ENCODE measurements around the gene SMAD6.

Gene SMAD6

DNA sequence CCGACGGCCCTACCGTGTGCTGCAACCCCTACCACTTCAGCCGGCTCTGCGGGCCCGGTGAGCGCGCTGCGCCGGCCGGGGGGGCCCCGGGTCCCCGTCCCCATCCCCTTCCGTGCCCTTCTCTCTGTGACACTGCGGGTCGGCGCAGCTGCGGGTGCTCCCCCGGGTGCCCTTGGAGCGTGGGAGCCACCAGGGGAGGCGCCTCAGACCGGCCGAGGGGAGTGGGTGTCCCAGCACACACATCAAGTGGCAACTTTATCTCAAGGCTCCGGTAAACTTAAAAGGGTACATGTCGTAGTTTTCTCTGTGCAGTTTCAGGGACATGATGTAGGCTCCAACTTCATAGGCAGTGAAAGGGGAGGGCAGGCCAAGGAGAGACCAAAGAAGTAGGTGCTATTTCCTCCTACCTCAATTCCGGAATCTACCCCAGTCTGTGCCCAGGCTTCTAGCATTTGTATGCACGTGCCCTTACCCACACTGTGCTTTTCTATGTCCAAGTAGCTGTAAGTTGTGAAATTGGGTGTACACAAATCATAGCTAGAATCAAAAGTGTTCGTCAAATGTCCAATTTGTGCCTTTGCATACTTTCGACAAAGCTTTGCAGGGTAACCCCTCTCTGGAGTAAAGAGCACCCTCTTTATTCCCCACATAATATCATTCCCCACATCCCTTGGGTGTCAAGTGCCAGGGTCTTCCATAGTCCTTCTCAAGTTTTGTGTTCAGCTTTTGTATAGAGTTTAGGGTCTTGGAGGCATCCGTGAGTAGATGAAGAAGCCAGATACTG, 2.2 kb downstream of the SMAD6 start:
- DNase-seq (ENCODE audit: low spot score), result no peak

DNA sequence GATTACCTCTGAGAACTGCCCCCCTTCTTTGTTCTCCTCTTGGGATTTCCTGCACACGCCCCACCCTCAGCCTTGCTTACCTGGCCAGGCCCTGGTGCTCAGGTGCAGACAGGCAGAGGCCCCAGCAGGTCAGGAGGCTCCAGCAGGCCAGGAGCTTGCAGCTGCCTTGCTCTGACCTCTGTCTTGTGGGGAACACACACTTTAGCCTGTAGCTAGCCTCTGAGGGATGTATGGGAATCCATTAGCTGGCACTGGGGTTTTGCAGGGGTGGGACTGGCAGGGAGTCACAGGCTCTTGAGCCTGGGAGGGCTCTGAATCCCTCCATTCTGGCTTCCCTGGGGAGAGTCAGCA, 2.7 kb downstream of the SMAD6 start:
- no peak for DNase-seq (ENCODE audit: low spot score)

DNA sequence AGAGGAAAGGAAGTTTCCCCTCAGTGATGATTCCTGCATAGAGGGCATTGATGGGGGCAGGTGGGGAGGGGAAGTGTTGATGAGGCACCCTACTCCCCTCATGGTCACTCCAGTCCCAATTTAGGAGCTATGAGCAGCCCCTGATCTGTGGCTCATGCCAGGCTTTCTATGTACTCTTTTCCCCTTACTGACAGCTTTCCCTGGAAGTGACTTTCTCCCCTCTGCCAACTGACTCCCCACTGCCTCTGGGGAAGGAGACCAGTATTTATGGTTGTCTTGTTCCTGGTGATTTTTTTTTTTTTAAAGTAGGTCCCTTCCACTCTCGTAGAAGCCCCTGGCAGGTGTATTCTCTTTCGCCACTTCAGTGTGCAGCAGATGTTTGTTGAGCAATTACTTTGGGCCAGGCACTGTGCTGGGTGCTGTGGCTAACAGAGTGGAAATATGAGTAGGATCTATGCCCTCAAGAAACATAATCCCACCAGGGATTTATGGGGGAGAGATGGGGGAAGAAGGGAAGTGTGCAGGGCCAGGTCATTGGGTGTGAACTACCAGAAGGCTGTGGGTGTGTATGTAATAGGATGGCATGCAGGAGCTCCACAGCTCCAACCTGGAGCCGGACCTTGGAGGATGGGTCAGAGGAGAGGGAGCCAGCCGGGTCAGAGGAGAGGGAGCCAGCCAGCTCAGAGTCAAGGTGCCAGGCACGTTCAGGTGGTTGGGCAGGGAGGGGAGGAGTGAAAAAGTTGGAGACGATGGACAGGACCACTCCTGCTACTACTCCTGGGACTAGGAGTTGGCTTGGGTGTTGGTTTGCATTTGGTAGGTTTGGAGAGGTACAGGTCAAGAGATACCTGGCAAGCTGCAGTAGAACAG, 3.5 kb downstream of the SMAD6 start:
- no peak for DNase-seq (ENCODE audit: low spot score)

DNA sequence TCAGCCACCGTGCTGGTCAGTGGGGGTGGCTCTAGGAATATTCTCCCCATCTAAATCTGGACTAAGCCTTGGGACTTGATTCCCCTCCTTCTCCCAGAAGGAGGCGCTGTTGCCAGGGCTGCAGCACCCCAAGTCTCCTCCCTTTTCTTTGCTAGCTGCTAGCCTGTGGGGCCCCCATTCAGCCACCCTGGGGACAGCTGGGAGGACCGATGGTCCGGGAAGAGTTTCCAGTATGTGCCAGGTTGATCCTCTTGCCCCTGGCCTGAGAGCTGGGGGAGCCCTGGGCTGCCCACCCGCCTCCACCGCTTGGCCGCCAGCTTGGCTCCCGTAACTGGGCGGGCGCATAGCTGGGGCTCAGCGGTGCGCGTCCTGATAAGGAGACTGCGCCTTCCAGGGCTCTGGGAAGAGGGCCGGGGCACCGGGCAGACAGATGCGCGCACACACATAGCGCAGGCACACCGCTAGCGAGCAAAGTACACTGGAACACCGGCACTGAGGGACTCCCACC, 4.2 kb downstream of the SMAD6 start:
- no peak for DNase-seq (ENCODE audit: low spot score)

DNA sequence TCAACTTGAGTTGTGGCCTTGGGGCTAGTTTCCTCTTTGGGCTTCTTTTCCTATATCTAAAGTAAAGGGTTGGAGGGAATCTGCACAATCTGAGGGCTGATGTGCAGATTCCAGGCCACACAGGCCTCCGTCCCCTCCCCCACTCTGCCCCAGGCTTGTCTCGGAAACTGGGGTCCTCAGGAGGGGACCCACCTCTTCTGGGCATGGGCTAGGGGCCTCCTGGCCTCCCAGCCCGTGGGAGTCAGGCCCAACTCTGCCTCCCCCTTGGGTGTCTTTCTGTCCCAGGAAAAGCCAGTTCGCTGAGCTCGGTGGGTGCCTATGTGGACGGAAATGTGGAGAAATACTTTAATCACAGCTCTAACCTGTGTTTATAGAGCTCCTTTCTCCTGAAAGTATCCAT, 4.8 kb downstream of the SMAD6 start:
- DNase-seq (ENCODE audit: low spot score), result no peak

DNA sequence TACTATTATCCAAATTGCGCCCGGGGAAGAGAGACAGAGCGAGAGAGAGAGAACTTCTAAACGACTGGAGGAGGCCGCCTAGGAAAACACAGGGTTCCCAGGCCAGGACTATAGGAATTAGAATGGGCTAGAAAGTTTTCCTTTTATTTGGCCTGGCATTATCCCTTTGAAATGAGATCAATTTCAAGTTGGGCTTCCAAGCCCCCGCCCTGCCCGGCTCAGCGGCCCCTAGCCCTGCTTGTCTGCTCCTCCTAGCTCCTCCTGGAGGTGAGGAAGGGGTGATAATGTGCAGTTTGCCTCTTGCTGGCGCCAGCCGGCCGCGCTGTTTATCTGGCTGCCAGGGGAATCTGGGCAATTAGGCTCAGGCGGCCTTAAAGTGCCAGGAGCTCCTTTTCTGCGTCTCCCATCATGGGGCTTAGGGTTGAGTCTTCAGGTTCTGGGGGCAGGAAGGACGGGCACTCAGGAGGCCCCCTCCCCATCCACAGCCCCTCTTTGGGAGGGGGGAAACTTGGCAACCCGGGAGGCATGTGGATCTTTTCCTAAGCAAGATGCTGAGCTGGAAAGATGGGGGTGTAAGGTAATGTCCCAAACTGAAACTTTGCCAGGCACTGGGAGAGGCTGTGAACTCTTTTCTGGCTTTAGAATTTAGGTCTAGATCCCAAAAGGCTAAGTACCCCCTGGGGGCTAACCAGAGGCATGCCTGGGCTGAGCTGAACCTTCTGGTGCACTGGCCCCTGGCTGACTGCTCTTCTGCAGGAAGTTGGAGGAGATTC, 5.5 kb downstream of the SMAD6 start:
- DNase-seq (ENCODE audit: low spot score), result no peak

DNA sequence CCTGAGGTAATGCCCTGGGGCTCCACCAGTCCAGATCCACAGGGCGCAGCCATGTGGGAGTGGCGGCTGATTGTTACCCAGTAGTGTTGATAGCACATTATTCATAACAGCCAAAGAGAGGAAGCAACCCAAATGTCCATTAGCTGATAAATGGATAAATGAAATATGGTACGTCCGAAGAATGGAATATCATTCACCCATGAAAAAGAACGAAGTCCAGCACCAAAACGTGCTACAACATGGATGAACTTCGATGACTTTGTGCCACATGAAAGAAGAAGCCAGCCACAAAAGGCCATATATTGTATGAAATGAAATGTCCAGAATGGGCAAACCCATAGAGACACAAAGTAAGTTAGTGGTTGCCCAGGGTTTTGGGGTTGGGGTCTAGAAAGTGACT, 6.4 kb downstream of the SMAD6 start:
- no peak for DNase-seq (ENCODE audit: low spot score)

DNA sequence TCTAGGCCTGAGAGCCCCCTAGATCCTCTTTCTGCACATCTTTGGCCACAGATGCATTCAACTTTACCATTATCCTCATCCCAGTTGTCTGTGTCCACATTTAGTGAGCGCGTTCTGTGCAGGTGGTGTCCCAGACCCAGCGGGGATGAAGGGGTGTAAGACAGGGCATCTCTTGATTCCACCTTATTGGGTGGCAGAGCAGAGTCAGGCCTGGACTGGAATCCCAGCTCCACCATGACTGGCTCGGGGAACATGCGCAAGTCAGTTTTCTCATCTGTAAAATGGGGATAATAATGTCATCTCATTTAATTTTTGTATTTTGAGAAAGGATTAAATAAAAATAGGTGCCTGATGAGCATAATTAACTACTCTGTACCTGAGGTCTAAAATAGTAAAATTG, 7.8 kb downstream of the SMAD6 start:
- DNase-seq (ENCODE audit: low spot score), result no peak

DNA sequence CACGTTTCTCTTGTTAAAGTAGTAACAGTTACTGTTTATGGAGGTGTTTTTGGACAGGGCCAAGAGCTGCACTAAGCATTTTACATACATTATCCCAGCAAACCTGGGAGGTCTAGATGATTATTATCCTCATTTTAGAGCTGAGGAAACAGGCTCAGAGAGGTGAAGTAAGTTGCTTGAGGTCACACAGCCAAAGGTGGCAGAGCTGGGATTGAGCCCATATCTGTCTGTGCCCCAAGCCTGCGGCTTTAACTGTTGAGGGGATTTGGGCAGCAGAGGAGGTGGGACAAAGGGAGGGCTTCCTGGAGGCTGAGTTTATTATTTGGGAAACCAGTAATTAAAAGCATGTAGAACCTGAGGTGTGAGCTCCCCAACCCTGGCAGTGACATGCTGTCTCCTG, 9.2 kb downstream of the SMAD6 start:
- DNase-seq (ENCODE audit: low spot score), result no peak

DNA sequence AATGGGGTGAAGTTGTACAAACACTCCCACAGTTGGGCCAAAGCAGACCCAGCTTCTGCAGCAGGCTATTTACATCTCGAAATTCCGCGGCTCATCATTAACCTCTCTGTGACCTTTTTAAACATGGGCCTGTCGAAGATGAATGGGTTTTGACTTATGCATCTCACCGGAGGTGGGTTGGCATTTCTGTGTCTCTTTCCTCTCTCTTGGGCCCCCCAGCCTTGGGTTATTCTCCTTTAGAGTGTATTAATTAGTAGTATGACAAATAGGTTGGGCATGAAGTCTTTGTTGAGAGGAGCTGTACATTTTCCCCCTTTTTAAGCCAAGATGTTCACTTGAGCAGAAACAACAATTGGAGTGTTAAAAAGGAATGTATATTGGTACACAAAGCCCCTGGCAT, 9.8 kb downstream of the SMAD6 start:
- DNase-seq (ENCODE audit: low spot score), result no peak

DNA sequence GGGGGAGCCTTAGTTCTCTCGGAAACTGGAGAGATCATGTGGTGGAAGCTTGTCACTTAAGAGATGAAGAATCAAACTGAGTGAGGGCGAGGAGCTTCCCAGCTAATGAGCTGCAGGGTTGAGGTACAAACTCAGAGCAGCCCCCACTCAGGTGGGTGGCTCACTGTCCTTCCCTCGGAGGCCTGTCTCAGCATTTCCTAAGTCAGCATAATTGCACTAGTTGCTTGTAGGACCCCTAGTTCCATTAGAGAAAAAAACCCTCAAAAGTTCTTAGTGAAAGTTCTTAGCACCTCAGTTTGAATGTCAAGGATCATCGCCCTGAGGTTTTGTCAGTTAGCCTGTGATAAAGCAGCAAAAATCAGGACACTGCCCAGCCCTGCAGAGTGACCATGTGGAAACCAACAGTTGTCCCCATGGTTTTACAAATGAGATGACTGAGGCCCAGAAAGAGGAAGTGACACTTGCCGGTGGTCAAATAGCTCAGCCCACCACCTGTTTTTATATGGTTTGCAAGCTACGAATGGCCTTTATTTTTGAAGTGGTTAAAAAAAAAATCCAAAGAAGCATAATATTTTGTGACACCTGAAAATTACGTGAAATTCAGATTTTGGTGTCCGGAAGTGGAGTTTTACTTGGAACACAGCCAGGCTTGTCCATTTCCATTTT, 11.9 kb downstream of the SMAD6 start:
- DNase-seq (ENCODE audit: low spot score), result no peak

DNA sequence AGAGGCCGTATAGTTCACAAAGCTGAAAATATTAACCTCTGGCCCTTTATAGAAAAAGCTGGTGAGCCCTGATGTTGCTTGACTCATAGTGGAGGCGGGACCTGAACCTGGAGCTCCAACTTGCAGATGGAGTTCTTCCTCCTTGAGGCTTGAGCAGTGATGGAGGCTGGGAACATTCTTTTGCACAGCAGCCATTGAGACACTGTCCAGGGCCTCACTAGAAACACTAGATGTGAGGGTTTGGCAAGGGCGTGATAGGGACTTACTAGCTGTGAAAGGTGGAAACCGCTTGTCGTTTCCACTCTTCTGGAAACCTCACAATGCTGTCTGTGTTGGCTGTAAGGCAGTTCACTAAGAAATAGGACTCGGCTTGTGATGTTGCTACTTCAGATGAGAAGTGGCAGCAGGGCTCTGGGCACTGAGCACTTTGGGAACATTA, 12.5 kb downstream of the SMAD6 start:
- no peak for DNase-seq (ENCODE audit: low spot score)

DNA sequence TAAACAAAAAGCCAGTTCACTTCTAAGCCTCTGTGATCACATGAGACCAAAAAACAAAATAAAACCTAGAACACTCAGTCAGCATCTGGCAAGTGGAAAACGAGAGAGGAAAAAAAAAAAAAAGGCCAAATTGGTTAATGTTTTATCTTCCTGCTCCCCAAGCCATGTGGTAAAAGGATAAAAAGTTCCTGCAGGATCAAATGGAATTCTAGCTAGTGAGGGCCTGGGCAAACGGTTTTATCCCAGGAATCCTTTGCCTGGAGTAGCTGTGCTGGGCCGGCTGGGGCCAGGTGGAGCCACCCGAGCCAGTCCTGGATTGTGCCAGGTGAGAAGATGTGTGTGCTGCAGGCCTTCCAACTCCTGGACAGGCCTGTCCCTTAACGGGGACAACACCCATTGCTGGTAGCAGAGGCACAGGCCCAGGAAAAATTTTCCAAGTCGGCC, 13.2 kb downstream of the SMAD6 start:
- no peak for DNase-seq (ENCODE audit: low spot score)

DNA sequence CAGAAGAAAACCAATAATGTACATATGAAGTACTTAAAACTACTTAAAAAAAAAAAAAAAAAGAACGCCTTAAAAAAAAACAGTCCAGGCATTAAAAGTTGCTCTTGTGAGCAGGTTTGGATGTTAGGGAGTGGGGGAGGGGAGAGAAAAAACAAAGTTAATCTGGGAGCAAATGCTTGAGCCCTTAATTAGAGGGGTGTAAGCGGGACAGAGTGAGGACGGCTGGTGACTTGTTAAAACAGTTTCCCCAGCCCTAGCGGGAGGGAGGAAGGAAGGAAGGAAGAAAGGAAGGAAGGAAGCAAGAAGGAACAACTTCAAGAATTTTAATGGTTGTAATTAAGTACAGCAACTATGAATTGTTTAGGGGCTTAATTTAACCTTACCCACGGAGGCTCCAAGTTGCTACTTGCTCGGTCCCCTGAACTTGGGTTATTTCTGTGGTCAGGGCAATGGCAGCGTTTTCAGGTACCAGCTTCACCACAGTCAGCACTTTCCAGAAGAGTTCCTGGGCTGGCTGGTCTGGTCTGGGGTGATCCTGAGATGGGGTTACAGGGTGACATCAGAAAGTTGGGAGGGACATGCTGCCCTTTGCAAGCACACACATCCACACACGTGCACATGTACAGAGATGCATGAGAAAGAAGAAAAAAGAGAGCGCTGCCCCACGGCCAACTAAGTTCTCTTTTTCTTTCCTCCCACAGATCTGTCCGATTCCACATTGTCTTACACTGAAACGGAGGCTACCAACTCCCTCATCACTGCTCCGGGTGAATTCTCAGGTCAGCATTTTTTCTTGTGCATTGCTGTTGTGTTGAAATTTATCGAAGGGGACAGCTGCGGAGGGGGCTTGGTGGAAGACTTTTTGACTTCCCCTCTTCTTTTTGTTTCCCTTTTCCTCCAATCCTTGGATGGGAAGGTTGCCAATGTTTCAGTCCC, 14.0 kb downstream of the SMAD6 start:
- DNase-seq (ENCODE audit: low spot score), result no peak

DNA sequence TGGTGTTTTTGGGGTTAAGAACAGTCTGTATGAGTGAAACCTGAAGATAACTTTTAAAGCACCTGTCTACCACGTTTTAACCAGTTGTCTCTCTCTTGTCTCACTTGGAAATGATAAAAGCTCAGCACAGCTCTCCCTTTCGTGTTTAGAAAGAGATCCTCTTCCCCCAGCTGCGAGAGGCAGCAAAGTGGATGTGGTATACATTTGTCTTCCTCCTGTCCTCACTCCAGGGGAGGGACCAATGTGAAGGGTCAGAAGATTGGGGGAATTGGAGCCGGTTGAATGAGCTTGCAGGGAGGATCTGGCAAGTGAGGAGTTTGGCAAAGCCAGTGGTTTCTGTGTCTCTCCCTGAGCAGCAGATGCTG, 14.6 kb downstream of the SMAD6 start:
- no peak for DNase-seq (ENCODE audit: low spot score)

DNA sequence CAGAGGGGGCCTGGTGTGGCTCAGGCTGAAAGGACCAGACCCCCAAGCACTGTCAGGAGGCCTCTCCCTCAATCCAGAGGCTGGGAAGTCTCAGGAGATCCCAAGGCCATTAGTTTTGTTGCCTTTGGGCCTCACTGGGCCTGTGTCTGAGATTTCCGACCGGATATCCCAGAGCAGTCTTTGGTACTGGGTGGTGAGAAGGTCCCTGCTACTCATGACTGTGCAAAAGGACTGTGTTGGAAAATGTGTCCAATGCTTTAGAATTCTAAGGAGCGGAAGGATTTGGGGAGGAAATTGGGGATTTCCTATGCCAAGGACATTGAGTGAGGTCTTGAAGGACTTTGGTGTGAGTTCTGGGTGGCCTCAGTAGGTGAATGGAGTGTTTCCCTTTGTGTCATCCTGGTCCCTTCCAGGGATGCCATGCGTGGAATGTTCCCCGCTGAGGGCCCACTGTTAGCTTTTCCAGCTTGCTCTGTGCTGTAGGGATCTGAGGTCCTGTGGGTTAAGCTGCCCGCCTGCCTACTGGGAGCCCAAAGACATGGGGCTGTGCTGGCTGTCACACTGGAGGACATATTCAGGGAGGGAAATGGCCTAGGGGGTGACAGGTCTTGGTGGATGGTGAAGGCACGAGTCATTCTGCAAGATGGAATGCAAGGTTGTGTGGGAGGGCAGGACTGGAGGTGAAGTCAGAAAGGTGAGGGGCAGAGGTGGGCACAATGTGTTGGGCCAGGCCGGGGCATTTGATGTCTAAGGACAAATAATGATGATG, 16.4 kb downstream of the SMAD6 start:
- DNase-seq (ENCODE audit: low spot score), result no peak

DNA sequence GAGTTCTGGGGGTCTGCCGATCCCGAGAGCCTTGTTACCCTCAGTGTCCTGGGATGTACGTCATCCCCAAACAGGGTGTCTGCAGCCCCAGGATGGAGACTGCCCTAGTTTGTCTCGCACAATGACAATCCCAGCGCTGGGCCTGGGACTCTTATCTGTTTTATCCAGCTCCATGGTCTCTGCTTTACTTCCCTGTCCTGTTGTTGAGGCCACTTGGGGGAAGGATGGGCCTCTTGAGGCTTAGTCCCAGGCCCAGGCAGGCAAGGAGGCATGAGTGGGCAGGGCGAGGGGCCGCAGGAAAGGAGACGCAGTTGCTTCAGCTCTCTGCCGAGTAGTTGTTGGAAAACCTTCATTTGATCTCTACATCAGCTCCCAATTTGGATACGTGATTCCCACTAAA, 17.4 kb downstream of the SMAD6 start:
- DNase-seq (ENCODE audit: low spot score), result no peak

DNA sequence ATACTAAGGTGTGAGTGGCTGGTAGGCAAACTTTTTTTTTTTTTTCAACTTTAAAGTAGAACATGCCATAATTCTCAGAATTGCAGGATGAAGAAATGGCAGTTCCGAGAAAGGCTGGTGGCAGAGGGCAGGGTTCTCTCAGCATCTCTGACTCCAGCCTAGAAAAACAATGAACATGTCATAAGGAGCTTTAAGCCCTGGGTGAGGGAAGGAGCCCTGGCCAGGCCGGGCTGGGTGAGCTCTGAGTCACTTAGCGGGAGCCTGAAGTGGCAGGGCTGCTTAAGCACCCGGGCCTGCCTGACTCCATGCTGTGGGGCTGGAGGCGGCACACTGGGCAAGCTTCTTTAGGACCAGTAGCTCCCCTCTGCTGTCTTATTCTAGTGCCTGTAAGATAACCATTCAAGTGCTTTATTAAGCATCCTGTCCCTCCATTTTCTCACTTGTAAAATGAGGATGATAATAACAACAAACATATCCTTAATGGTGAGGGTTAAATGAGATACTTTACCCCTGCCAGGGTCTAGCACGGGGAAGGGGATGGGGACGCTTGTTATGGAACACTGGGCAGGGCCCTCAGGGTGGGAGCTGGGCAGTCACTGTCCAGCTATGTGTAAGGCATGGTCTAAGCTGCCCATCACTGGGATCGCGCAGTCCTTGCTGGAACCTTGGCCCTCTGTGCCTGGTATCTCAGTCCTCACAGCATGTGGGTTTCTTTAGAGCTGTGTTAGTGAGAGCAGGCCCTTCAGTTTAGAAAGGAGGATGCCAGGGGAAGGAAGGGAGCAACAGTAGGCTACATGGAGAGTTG, 18.4 kb downstream of the SMAD6 start:
- no peak for DNase-seq (ENCODE audit: low spot score)

DNA sequence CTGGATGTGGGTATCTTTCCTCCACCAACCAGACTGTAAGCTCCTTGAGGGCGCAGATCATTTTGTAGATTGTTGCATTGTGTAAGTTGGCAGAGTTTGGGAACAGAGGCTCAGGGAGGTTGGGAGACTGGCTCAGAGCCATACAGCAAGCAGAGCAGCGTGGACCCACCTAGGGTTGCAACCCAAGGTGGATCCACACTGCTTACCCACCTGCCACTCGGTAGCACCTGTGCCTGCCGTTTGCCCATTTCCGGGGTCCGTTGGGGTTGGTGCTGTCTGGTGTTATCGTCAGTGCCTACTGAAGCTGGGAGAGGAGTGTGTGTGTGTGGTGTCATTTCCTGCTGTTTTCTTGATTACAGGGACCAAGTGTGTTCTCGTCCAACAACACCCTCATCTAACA, 19.0 kb downstream of the SMAD6 start:
- DNase-seq (ENCODE audit: low spot score), result no peak

Measured in COLO829 (cell line).